Neuronal stem cell (in vitro differentiated cells): Measurements from ENCODE around the gene TRIM24.

Experiments used
- DNase-seq: peaks from one replicate; pipeline ENCODE4 v3.0.0-alpha.2; 2013; ENCODE audit warnings: low spot score
- H2AFZ ChIP-seq: one replicate; pipeline ENCODE4 v1.6.1; 2013; ENCODE audit warnings: mild to moderate bottlenecking, low read length, inconsistent platforms
- H2AK5ac ChIP-seq: 2 replicates; pipeline ENCODE4 v1.6.1; 2013; ENCODE audit warnings: low read depth, mild to moderate bottlenecking, inconsistent platforms, low read length, moderate library complexity, mixed read lengths
- H2BK120ac ChIP-seq: 2 replicates; pipeline ENCODE4 v1.6.1; 2013; ENCODE audit warnings: low read depth, mild to moderate bottlenecking, inconsistent platforms, low read length, moderate library complexity, mixed read lengths
- H2BK12ac ChIP-seq: one replicate; pipeline ENCODE4 v1.6.1; 2013; ENCODE audit warnings: low read length, inconsistent platforms
- H2BK15ac ChIP-seq: 2 replicates; pipeline ENCODE4 v1.6.1; 2013; ENCODE audit warnings: mild to moderate bottlenecking, low read length, inconsistent platforms, mixed read lengths
- H2BK5ac ChIP-seq: one replicate; pipeline ENCODE4 v1.6.1; 2013; ENCODE audit warnings: inconsistent platforms, mild to moderate bottlenecking, low read length, moderate library complexity
- H3K14ac ChIP-seq: one replicate; pipeline ENCODE4 v1.6.1; 2013; ENCODE audit warnings: low read length, inconsistent platforms
- H3K18ac ChIP-seq: 2 replicates; pipeline ENCODE4 v1.6.1; 2013; ENCODE audit warnings: low read length, inconsistent platforms
- H3K23ac ChIP-seq: 2 replicates; pipeline ENCODE4 v1.6.1; 2013; ENCODE audit warnings: low read depth, mild to moderate bottlenecking, mixed read lengths, low read length, inconsistent platforms; ENCODE audit not compliant: poor library complexity
- H3K27ac ChIP-seq: replicated peaks from 3 replicates; pipeline ENCODE4 v1.5.1; 2013; ENCODE audit warnings: low read length, inconsistent platforms
- H3K27me3 ChIP-seq, 3 experiments: 2 replicates each; pipeline ENCODE4 v1.6.1; 2013; ENCODE audit warnings: low read length in 3 of 3, mild to moderate bottlenecking in 2 of 3, inconsistent platforms in 1 of 3, low read depth in 1 of 3, mixed read lengths in 1 of 3, moderate library complexity in 1 of 3; ENCODE audit not compliant: control insufficient read depth in 3 of 3, insufficient read depth in 3 of 3
- H3K36me3 ChIP-seq, 2 donors: replicated peaks in 1 of 2; 2 replicates each; pipeline ENCODE4 v1.6.1; 2013; ENCODE audit warnings: low read length in 2 of 2; ENCODE audit not compliant: control insufficient read depth in 2 of 2, insufficient read depth in 2 of 2
- H3K4ac ChIP-seq: 2 replicates; pipeline ENCODE4 v1.6.1; 2013; ENCODE audit warnings: inconsistent platforms, mild to moderate bottlenecking, low read length, moderate library complexity
- H3K4me1 ChIP-seq, 2 donors: 1 replicate in 1 of 2; 2 replicates in 1 of 2; pipeline ENCODE4 v1.6.1; 2013; ENCODE audit warnings: low read length in 2 of 2, low read depth in 1 of 2; ENCODE audit not compliant: control insufficient read depth in 2 of 2, insufficient read depth in 1 of 2
- H3K4me2 ChIP-seq: one replicate; pipeline ENCODE4 v1.6.1; 2013; ENCODE audit warnings: mild to moderate bottlenecking, low read length, inconsistent platforms; ENCODE audit not compliant: insufficient read depth, poor library complexity, severe bottlenecking
- H3K4me3 ChIP-seq, 2 donors: 2 replicates each; pipeline ENCODE4 v1.5.1; 2013; ENCODE audit warnings: low read length in 2 of 2, mild to moderate bottlenecking in 2 of 2, inconsistent platforms in 1 of 2, moderate library complexity in 1 of 2
- H3K79me1 ChIP-seq: one replicate; pipeline ENCODE4 v1.6.1; 2013; ENCODE audit warnings: low read depth, mild to moderate bottlenecking, inconsistent platforms, low read length, moderate library complexity
- H3K9ac ChIP-seq: one replicate; pipeline ENCODE4 v1.6.1; 2013; ENCODE audit warnings: mild to moderate bottlenecking, low read depth, low read length, inconsistent platforms; ENCODE audit not compliant: poor library complexity
- H3K9me3 ChIP-seq, 2 donors: replicated peaks in 1 of 2; 2 replicates each; pipeline versions ENCODE3 to v1.6.1; 2013; ENCODE audit warnings: low read length in 2 of 2, mild to moderate bottlenecking in 2 of 2, inconsistent platforms in 1 of 2, low read depth in 1 of 2, mixed read lengths in 1 of 2, moderate library complexity in 1 of 2; ENCODE audit not compliant: control insufficient read depth in 2 of 2, insufficient read depth in 1 of 2
- H4K8ac ChIP-seq: one replicate; pipeline ENCODE4 v1.6.1; 2013; ENCODE audit warnings: low read depth, mild to moderate bottlenecking, inconsistent platforms, low read length, moderate library complexity
- H4K91ac ChIP-seq: one replicate; pipeline ENCODE4 v1.6.1; 2013; ENCODE audit warnings: low read length, low read depth, mild to moderate bottlenecking, inconsistent platforms; ENCODE audit not compliant: poor library complexity
- WGBS, 2 donors: extraction: QIAGEN DNeasy Blood & Tissue Kit; methylation state at CpG; one replicate each; pipeline ENCODE4 v1.1.7; 2013; ENCODE audit warnings: missing lambda C conversion rate in 2 of 2, mixed read lengths in 1 of 2; ENCODE audit not compliant: insufficient read length in 2 of 2, insufficient replicate concordance in 1 of 2; ENCODE audit errors: extremely low coverage in 2 of 2; 5-methylcytosine and 5-hydroxymethylcytosine counted together

TRIM24 gene

DNA sequence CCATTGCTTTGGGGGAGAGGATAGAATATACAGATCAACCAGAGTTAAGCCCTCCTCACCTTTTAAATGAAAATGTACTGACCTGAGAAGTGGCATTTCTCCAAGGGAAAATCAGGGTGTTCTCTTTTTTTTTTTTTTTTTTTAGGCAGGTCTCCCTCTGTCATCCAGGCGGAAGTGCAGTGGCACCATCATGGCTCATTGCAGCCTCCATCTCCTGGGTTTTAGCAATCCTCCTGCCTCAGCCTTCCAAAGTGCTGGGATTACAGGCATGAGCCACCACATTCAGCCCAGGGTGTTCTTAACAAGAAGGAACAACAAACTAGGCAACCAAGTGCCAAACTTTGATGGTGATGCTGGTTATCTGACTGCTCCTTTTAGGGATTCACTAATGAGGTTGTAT, 130.1 kb downstream of the TRIM24 start:
- Histone ChIP-seq H2BK120ac (no peak overlapping the region), H2BK15ac (no peak overlapping the region), H3K27me3 (no peaks in the 10 kb centered on the region), H2BK5ac (no peak overlapping the region), H3K14ac (no peak overlapping the region), H3K9me3 (no peaks in the 10 kb centered on the region), H3K18ac (no peak overlapping the region), H4K8ac (no peak overlapping the region), H3K27ac (peak overlapping the region; percentile 26), H3K4ac (no peak overlapping the region), H2AFZ (no peak overlapping the region), H2AK5ac (no peak overlapping the region), H3K79me1 (no peaks in the 10 kb centered on the region), H3K9ac (no peak overlapping the region), H3K4me2 (no peak overlapping the region), H2BK12ac (no peak overlapping the region), H4K91ac (no peak overlapping the region), H3K23ac (no peak overlapping the region), H3K4me1 (no peaks in the 10 kb centered on the region), H3K4me3 (no peak overlapping the region), H3K36me3 (peaks cover 2 to 40% of the 10 kb centered on the region in 2 donors)
- WGBS, 2 donors, result no CpG with 5 or more reads among the region's 1 CpG
- no peak for DNase-seq

- no peaks in the 10 kb centered on the region for H3K4me1 ChIP-seq
- H4K8ac ChIP-seq, result no peak overlapping the region
- H3K79me1 ChIP-seq, result no peaks in the 10 kb centered on the region
- H4K91ac ChIP-seq, result no peak overlapping the region
- H3K4me3 ChIP-seq, result no peak overlapping the region
- no peak for DNase-seq
- no peak overlapping the region for H2BK5ac ChIP-seq
- H3K9ac ChIP-seq, result no peak overlapping the region
- H3K9me3 ChIP-seq, result no peaks in the 10 kb centered on the region
- no peak overlapping the region for H2AFZ ChIP-seq
- H3K18ac ChIP-seq, result no peak overlapping the region
- no peak overlapping the region for H3K23ac ChIP-seq
- H3K14ac ChIP-seq, result no peak overlapping the region
- H3K27ac ChIP-seq, result no peak overlapping the region
- WGBS, 2 donors, result no CpG with 5 or more reads among the region's 2 CpGs
- H3K27me3 ChIP-seq, result no peaks in the 10 kb centered on the region
- no peak overlapping the region for H2BK12ac ChIP-seq
- no peak overlapping the region for H3K4ac ChIP-seq
- no peak overlapping the region for H2AK5ac ChIP-seq
- H3K4me2 ChIP-seq, result no peak overlapping the region
- no peak overlapping the region for H2BK120ac ChIP-seq
- H2BK15ac ChIP-seq, result no peak overlapping the region
- H3K36me3 ChIP-seq, result no peaks in the 10 kb centered on the region
Measured at GRCh38 chr7:138595454-138595853, 135.4 kb downstream of the TRIM24 start.

- no peak overlapping the region for H3K4me2 ChIP-seq
- no peaks in the 10 kb centered on the region for H3K36me3 ChIP-seq
- no peak overlapping the region for H3K4ac ChIP-seq
- H4K8ac ChIP-seq, result no peak overlapping the region
- no peaks in the 10 kb centered on the region for H3K27me3 ChIP-seq
- H4K91ac ChIP-seq, result no peak overlapping the region
- no peak overlapping the region for H3K27ac ChIP-seq
- H3K23ac ChIP-seq, result no peak overlapping the region
- no peak overlapping the region for H3K14ac ChIP-seq
- no peak overlapping the region for H3K9ac ChIP-seq
- H2BK15ac ChIP-seq, result no peak overlapping the region
- no CpG with 5 or more reads among the region's 1 CpG for WGBS, 2 donors
- H3K4me1 ChIP-seq, result peaks cover 3 to 7% of the 10 kb centered on the region in 2 donors
- H3K18ac ChIP-seq, result no peak overlapping the region
- peaks cover 0 to 5% of the 10 kb centered on the region in 2 donors for H3K9me3 ChIP-seq
- no peak overlapping the region for H2BK5ac ChIP-seq
- H2BK120ac ChIP-seq, result no peak overlapping the region
- no peak overlapping the region for H2AFZ ChIP-seq
- DNase-seq, result no peak
- no peak overlapping the region for H3K4me3 ChIP-seq
- no peak overlapping the region for H2BK12ac ChIP-seq
- H3K79me1 ChIP-seq, result no peaks in the 10 kb centered on the region
- no peak overlapping the region for H2AK5ac ChIP-seq
Measured at GRCh38 chr7:138602451-138602850, 142.4 kb downstream of the TRIM24 start.

DNA sequence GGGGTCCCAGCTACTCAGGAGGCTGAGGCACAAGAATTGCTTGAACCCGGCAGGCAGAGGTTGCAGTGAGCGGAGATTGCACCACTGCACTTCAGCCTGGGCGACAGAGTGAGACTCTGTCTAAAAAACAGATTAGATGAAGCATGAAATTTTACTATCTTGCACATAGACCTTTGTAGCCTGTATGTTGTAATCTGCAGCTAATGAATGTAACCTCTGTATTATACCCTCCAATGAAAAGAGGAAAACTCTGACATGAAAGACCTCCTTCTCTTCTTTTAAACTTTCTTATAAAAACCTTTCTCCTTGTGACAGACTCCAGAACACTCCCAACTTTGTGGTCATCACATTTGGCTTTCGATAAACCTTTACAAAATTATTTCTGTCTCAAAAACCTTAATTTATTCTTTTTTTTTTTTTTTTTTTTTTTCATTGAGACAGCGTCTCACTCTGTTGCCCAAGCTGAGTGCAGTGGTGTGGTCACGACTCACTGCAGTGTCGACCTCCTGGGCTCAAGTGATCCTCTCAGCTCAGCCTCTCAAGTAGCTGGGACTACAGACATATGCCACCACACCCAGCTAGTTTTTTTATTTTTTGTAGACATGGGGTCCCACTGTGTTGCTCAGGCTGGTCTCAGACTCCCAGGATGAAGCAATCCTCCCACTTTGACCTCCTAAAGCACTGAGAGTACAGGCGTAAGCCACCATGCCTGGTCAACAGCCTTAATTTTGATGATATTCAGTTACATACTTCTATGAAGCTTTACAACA, 143.7 kb downstream of the TRIM24 start:
- H2BK120ac ChIP-seq, result no peak overlapping the region
- no peak overlapping the region for H4K8ac ChIP-seq
- H3K36me3 ChIP-seq, result no peaks in the 10 kb centered on the region
- H3K4me2 ChIP-seq, result no peak overlapping the region
- no peak overlapping the region for H2BK15ac ChIP-seq
- no peak overlapping the region for H2BK5ac ChIP-seq
- H4K91ac ChIP-seq, result no peak overlapping the region
- H2BK12ac ChIP-seq, result no peak overlapping the region
- no peak overlapping the region for H3K27ac ChIP-seq
- no peak overlapping the region for H2AFZ ChIP-seq
- peaks cover 0 to 5% of the 10 kb centered on the region in 2 donors for H3K9me3 ChIP-seq
- no peak overlapping the region for H3K18ac ChIP-seq
- H3K27me3 ChIP-seq, result no peaks in the 10 kb centered on the region
- no peak overlapping the region for H3K9ac ChIP-seq
- no peak for DNase-seq
- no peak overlapping the region for H3K4me3 ChIP-seq
- no CpG with 5 or more reads among the region's 8 CpGs for WGBS, 2 donors
- no peak overlapping the region for H2AK5ac ChIP-seq
- H3K14ac ChIP-seq, result no peak overlapping the region
- H3K4ac ChIP-seq, result no peak overlapping the region
- no peak overlapping the region for H3K23ac ChIP-seq
- H3K4me1 ChIP-seq, result peaks cover 3 to 9% of the 10 kb centered on the region in 2 donors
- H3K79me1 ChIP-seq, result no peaks in the 10 kb centered on the region
